Fibroblast of mammary gland (primary cell): ENCODE data around the gene VWC2L.

ENCODE experiments used
- DNase-seq: peaks from one replicate; pipeline ENCODE4 v3.0.0-alpha.2; 2010; ENCODE audit warnings: low read depth
- H3K4me3 ChIP-seq: 2 replicates; pipeline ENCODE4 v1.5.1; 2011; ENCODE audit warnings: low read depth, mild to moderate bottlenecking, low read length, moderate library complexity; ENCODE audit not compliant: control insufficient read depth
- TF ChIP-seq, protein P1 (sequence below): conservative IDR thresholded peaks from 2 replicates; pipeline ENCODE4 v1.5.1; 2011; ENCODE audit warnings: low read depth, low read length, inconsistent platforms; ENCODE audit not compliant: control insufficient read depth, insufficient read depth

The VWC2L gene

GRCh38 chr2:214481204-214481603 lies 70.3 kb downstream of the VWC2L start:
- no peak overlapping the region for H3K4me3 ChIP-seq
- TF ChIP-seq, protein P1, sequence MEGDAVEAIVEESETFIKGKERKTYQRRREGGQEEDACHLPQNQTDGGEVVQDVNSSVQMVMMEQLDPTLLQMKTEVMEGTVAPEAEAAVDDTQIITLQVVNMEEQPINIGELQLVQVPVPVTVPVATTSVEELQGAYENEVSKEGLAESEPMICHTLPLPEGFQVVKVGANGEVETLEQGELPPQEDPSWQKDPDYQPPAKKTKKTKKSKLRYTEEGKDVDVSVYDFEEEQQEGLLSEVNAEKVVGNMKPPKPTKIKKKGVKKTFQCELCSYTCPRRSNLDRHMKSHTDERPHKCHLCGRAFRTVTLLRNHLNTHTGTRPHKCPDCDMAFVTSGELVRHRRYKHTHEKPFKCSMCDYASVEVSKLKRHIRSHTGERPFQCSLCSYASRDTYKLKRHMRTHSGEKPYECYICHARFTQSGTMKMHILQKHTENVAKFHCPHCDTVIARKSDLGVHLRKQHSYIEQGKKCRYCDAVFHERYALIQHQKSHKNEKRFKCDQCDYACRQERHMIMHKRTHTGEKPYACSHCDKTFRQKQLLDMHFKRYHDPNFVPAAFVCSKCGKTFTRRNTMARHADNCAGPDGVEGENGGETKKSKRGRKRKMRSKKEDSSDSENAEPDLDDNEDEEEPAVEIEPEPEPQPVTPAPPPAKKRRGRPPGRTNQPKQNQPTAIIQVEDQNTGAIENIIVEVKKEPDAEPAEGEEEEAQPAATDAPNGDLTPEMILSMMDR, result no peak
- DNase-seq, result peak; percentile 5

DNA sequence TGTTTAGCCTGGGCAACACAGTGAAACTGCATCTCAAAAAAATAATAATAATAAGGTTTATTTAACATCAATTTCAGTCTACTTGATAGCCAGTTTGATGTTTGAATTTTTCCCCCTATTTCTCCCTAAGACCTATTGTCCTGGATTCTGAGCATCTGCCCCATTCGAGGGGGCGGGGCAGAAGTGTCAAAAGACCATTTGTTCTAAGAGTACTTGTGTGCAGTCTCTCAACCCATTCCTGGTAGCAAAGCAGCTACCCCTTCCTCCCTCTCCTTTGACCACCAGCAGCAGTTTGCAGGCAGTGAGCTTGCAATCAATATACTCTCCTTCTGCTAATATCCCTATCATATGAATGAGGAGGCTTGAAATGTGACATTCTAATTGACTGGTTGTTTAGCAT lies 71.9 kb downstream of the VWC2L start:
- TF ChIP-seq, protein P1, result no peak
- DNase-seq, result no peak
- no peak overlapping the region for H3K4me3 ChIP-seq

DNA sequence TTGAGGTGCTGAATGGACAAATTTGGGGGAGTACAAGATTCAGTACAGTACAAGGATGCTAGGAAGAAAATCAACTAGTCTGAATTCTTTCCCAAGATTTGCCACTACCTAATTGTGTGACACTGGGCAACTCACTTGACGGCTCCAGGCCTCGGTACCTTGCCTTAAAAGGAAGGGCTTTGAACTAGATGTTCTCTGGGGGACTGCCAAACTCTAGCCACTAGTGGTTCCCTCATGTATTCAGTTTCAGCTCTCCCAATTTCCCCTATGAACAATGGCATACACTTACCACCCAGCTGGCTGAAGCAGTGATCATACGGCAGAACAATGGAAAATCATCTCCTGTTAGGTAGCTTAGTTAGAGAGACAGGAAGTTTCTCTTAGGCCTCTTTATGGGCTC lies 73.4 kb downstream of the VWC2L start:
- TF ChIP-seq, protein P1, result no peak
- DNase-seq, result no peak
- no peak overlapping the region for H3K4me3 ChIP-seq

GRCh38 chr2:214484701-214485100 lies 73.8 kb downstream of the VWC2L start:
- no peak overlapping the region for H3K4me3 ChIP-seq
- TF ChIP-seq, protein P1, result no peak
- DNase-seq, result no peak

DNA sequence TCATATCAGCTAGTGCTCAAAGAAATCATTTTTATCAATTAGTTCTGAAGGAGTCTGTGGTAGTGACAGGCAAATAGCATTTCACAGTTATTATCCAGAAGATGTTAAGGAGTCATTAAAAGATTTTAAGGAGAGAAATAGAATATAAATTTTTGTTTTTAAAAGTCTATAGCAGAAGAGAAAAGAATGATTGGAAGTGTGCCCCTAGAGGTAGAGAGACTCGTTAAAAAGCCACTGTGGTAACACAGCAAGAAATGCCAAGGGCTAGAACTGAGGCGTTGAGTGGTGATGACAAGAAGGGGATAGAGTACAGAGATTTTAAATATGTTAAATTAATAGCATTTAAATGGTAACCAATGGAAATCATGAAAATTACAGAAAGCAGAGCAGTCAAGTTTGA lies 78.3 kb downstream of the VWC2L start:
- TF ChIP-seq, protein P1, result no peak
- no peak for DNase-seq
- H3K4me3 ChIP-seq, result no peak overlapping the region

DNA sequence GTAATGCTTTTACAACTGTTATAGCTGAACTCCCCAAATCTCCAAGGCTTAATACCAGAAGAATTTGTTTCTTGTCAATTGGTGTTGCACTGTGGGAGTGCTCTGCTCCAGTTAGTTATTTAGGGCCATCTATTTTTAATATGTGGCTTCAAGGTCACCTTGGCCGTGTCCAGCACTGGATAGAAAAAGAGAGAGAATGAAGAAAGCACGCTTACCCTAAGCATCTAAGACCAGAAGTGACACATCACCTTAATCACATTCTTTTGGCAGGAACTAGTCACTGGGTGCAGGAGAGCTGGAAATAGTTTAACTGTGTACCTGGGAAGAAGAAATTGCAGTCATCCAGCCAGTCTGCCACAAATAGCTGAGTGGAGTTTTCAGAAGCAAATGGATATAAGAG lies 78.8 kb downstream of the VWC2L start:
- TF ChIP-seq, protein P1, result no peak
- DNase-seq, result no peak
- no peak overlapping the region for H3K4me3 ChIP-seq

- TF ChIP-seq, protein P1, result no peak
- H3K4me3 ChIP-seq, result no peak overlapping the region
- DNase-seq, result no peak
These were observed 81.3 kb downstream of the VWC2L start for GRCh38 chr2:214492152-214492551.
